IMR-90 (cell line): ENCODE measurements around the gene SLC9A3. TPM values are rescaled to one million over a fixed set of nuclear protein-coding genes. Genes with fewer than 3 reads are reported as not detected.

ENCODE experiments used
- ATAC-seq: fragments of 200-7000 bp; cut with Tn5 transposase; 2 replicates; pipeline ENCODE4 v1.9.1; 2020; ENCODE audit warnings: low read depth, mild to moderate bottlenecking, moderate library complexity
- BruUV-seq: library from RNA; stranded (reverse); fragments of 400-500 nt; replicated peaks from 2 replicates; lab custom pipeline; 2021; lab: Mats Ljungman, UMichigan
- CTCF ChIA-PET: fragments of 300-600 bp; formaldehyde crosslinking; extraction: SDS; loops from one replicate; lab custom pipeline; 2021; ENCODE audit warnings: antibody characterized with exemption; lab: Yijun Ruan, JAX
- POLR2A ChIA-PET: fragments of 300-600 bp; sonication (Branson Sonifier 250); formaldehyde crosslinking; loops from one replicate; lab custom pipeline; 2022; ENCODE audit warnings: antibody characterized with exemption; ENCODE audit not compliant: unreplicated experiment; lab: Charles Lee
- DNase-seq: peaks from one replicate; pipeline ENCODE4 v3.0.0; 2013
- H2AFZ ChIP-seq: replicated peaks from 2 replicates; pipeline ENCODE3; 2013; ENCODE audit warnings: low read length, mild to moderate bottlenecking; ENCODE audit not compliant: poor library complexity
- H2AK5ac ChIP-seq: 2 replicates; pipeline ENCODE4 v1.6.1; 2013; ENCODE audit warnings: low read depth, low read length, inconsistent platforms
- H2AK9ac ChIP-seq: replicated peaks from 2 replicates; pipeline ENCODE3; 2013; ENCODE audit warnings: mild to moderate bottlenecking, low read depth, low read length, moderate library complexity; ENCODE audit not compliant: poor library complexity
- H2BK120ac ChIP-seq: 2 replicates; pipeline ENCODE4 v1.6.1; 2013; ENCODE audit warnings: low read depth, low read length, inconsistent platforms
- H2BK15ac ChIP-seq: 3 replicates; pipeline ENCODE4 v1.6.1; 2013; ENCODE audit warnings: low read depth, low read length, inconsistent platforms
- H2BK20ac ChIP-seq: 2 replicates; pipeline ENCODE4 v1.6.1; 2013; ENCODE audit warnings: low read depth, mild to moderate bottlenecking, inconsistent platforms, low read length, moderate library complexity
- H2BK5ac ChIP-seq: 2 replicates; pipeline ENCODE4 v1.6.1; 2013; ENCODE audit warnings: mild to moderate bottlenecking, low read depth, low read length, inconsistent platforms; ENCODE audit not compliant: poor library complexity, severe bottlenecking
- H3K14ac ChIP-seq: replicated peaks from 2 replicates; pipeline ENCODE4 v1.6.1; 2013; ENCODE audit warnings: low read depth, low read length, inconsistent platforms
- H3K18ac ChIP-seq: 2 replicates; pipeline ENCODE4 v1.6.1; 2013; ENCODE audit warnings: low read depth, low read length, control low read depth
- H3K23ac ChIP-seq: 2 replicates; pipeline ENCODE4 v1.6.1; 2013; ENCODE audit warnings: low read depth, low read length, inconsistent platforms
- H3K27ac ChIP-seq: 2 replicates; pipeline ENCODE4 v1.5.1; 2013; ENCODE audit warnings: mild to moderate bottlenecking, control low read depth, low read length; ENCODE audit not compliant: insufficient read depth
- H3K27me3 ChIP-seq: 2 replicates; pipeline ENCODE4 v1.6.1; 2013; ENCODE audit warnings: low read length; ENCODE audit not compliant: control insufficient read depth, insufficient read depth
- H3K36me3 ChIP-seq: 2 replicates; pipeline ENCODE4 v1.6.1; 2013; ENCODE audit warnings: low read length, mixed read lengths; ENCODE audit not compliant: control insufficient read depth, insufficient read depth
- H3K4ac ChIP-seq: 2 replicates; pipeline ENCODE4 v1.6.1; 2013; ENCODE audit warnings: low read depth, low read length, inconsistent platforms
- H3K4me1 ChIP-seq: 2 replicates; pipeline ENCODE4 v1.6.1; 2013; ENCODE audit warnings: low read length, mixed read lengths; ENCODE audit not compliant: control insufficient read depth, insufficient read depth
- H3K4me2 ChIP-seq: 2 replicates; pipeline ENCODE4 v1.6.1; 2013; ENCODE audit warnings: low read depth, mild to moderate bottlenecking, control low read depth, low read length, moderate library complexity
- H3K4me3 ChIP-seq: 2 replicates; pipeline ENCODE4 v1.5.1; 2013; ENCODE audit warnings: low read depth, mild to moderate bottlenecking, control low read depth, low read length, moderate library complexity; ENCODE audit not compliant: insufficient read depth
- H3K56ac ChIP-seq: 2 replicates; pipeline ENCODE4 v1.6.1; 2013; ENCODE audit warnings: low read length, inconsistent platforms; ENCODE audit not compliant: insufficient read depth; ENCODE audit errors: extremely low read depth
- H3K79me1 ChIP-seq, 2 experiments: 2 replicates each; pipeline ENCODE4 v1.6.1; 2013; ENCODE audit warnings: low read length in 2 of 2, inconsistent platforms in 1 of 2, low read depth in 1 of 2
- H3K9ac ChIP-seq: 2 replicates; pipeline ENCODE4 v1.6.1; 2013; ENCODE audit warnings: low read depth, low read length, control low read depth
- H3K9me1 ChIP-seq: 2 replicates; pipeline ENCODE4 v1.6.1; 2013; ENCODE audit warnings: low read length, inconsistent platforms; ENCODE audit not compliant: insufficient read depth
- H3K9me3 ChIP-seq: 2 replicates; pipeline ENCODE4 v1.6.1; 2013; ENCODE audit warnings: low read length; ENCODE audit not compliant: control insufficient read depth, insufficient read depth
- H4K20me1 ChIP-seq: 2 replicates; pipeline ENCODE4 v1.6.1; 2013; ENCODE audit warnings: low read length, inconsistent platforms; ENCODE audit not compliant: insufficient read depth
- H4K5ac ChIP-seq: 2 replicates; pipeline ENCODE4 v1.6.1; 2013; ENCODE audit warnings: mild to moderate bottlenecking, low read depth, low read length, control low read depth
- H4K8ac ChIP-seq, 2 experiments: 2 replicates each; pipeline ENCODE4 v1.6.1; 2013; ENCODE audit warnings: low read depth in 2 of 2, low read length in 2 of 2, control low read depth in 1 of 2, inconsistent platforms in 1 of 2
- H4K91ac ChIP-seq: 2 replicates; pipeline ENCODE4 v1.6.1; 2013; ENCODE audit warnings: low read depth, low read length, inconsistent platforms; ENCODE audit not compliant: insufficient read depth
- BHLHE40 ChIP-seq: fragments of 150-350 bp; IDR thresholded peaks from 2 replicates; pipeline ENCODE4 v1.6.1; 2016; ENCODE audit warnings: mild to moderate bottlenecking, low read depth, low read length
- CEBPB ChIP-seq: IDR thresholded peaks from 2 replicates; pipeline ENCODE4 v1.6.1; 2012; ENCODE audit warnings: low read depth, low read length, improper control_type of control experiment
- CHD1 ChIP-seq: IDR thresholded peaks from 2 replicates; pipeline ENCODE4 v1.6.1; 2012; ENCODE audit warnings: low read depth, low read length, improper control_type of control experiment
- FOS ChIP-seq: fragments of 150-350 bp; IDR thresholded peaks from 2 replicates; pipeline ENCODE4 v1.6.1; 2016; ENCODE audit warnings: low read depth, low read length
- MAFK ChIP-seq: IDR thresholded peaks from 2 replicates; pipeline ENCODE4 v1.6.1; 2012; ENCODE audit warnings: low read depth, low read length, improper control_type of control experiment
- NFE2L2 ChIP-seq: fragments of 150-350 bp; IDR thresholded peaks from 2 replicates; pipeline ENCODE4 v1.6.1; 2016; ENCODE audit warnings: low read depth, mild to moderate bottlenecking, low read length
- POLR2A ChIP-seq: IDR thresholded peaks from 2 replicates; pipeline ENCODE4 v1.6.1; 2012; ENCODE audit warnings: mild to moderate bottlenecking, low read depth, low read length
- RAD21 ChIP-seq: IDR thresholded peaks from 2 replicates; pipeline ENCODE4 v1.6.1; 2012; ENCODE audit warnings: low read length, improper control_type of control experiment
- RCOR1 ChIP-seq: IDR thresholded peaks from 2 replicates; pipeline ENCODE4 v1.6.1; 2012; ENCODE audit warnings: mild to moderate bottlenecking, low read length, improper control_type of control experiment; ENCODE audit not compliant: insufficient replicate concordance
- RFX5 ChIP-seq: IDR thresholded peaks from 2 replicates; pipeline ENCODE4 v1.8.0; 2012; ENCODE audit warnings: low read depth, mild to moderate bottlenecking, low read length, moderate library complexity
- SMC3 ChIP-seq: fragments of 150-350 bp; IDR thresholded peaks from 2 replicates; pipeline ENCODE4 v1.6.1; 2016; ENCODE audit warnings: low read depth, mild to moderate bottlenecking, antibody characterized with exemption, low read length, moderate library complexity
- USF2 ChIP-seq: fragments of 150-350 bp; IDR thresholded peaks from 2 replicates; pipeline ENCODE4 v1.6.1; 2017; ENCODE audit warnings: mild to moderate bottlenecking, antibody characterized with exemption, low read length, low read depth
- WGBS, 2 experiments: methylation state at CpG; one replicate each; pipeline versions ENCODE4 v1.1.5 to v1.1.7; 2013; ENCODE audit warnings: missing lambda C conversion rate in 2 of 2; ENCODE audit not compliant: insufficient read length in 1 of 2; ENCODE audit errors: extremely low coverage in 2 of 2; 5-methylcytosine and 5-hydroxymethylcytosine counted together
- dilution Hi-C: fragments of 300-500 bp; cut with HindIII; formaldehyde crosslinking; loops from one replicate; pipeline ENCODE4 v1.14.3; 2018; ENCODE audit warnings: low sequenced_read_pairs; ENCODE audit not compliant: unreplicated experiment
- in situ Hi-C: fragments of 300-500 bp; cut with MboI; formaldehyde crosslinking; loops from 3 replicates; pipeline ENCODE4 v1.14.3; 2019; ENCODE audit warnings: low sequenced_read_pairs, inconsistent platforms, mixed read lengths
- intact Hi-C: fragments of 100-400 bp; cut with micrococcal nuclease; formaldehyde crosslinking; loops from 2 replicates; pipeline ENCODE4 v1.10.0; 2022
- polyA plus RNA-seq, 3 experiments: library from polyadenylated mRNA; depleted of rRNA; stranded (reverse); fragments of >200 nt; gene quantifications; 2 replicates each; pipeline ENCODE4 v1.2.3, GENCODE V29; 2012; ENCODE audit warnings: low replicate concordance in 1 of 3
- total RNA-seq: library from RNA; depleted of rRNA; stranded (reverse); fragments of >200 nt; gene quantifications from 2 replicates; pipeline ENCODE4 v1.2.3, GENCODE V29; 2012
- TF ChIP-seq, protein P1 (sequence below): conservative IDR thresholded peaks from 2 replicates; pipeline ENCODE4 v1.5.1; 2012; ENCODE audit warnings: mild to moderate bottlenecking, low read depth, low read length, improper control_type of control experiment

SLC9A3 gene
- total and polyA plus RNA-seq, 2 of the 4 experiments (the other 2 are of a cell fraction) = 0.72 to 1.5 TPM

DNA sequence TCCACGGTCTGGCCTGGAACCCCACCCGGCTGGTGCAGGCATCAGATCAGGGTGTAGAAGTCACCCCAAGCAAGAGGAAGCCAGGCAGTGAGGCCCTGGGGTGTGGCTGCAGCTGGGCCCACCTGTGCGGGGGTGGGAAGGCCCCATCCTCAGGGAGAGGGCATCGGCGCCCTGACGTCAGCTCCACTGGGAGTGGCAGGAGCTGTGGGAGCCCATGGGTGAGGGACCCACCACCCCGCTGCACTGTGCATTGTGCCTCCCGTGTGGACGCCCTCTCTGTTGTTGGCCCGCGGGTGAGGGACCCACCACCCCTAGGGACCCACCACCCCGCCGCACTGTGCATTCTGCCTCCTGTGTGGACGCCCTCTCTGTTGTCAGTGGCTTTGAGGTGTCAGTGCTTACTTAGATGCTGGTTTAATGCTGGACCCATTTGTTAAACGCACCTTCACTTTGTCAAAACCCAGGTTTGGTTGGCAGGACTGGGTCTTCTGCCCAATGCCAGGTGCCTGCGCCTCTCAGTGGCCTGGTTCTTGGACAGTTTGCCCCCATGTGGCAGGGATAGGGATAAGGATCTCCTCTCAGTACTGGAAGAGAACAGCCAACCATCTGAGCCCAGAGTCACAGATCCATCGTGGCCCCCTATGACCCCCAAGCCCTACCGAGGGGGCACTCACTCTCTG, 88.1 kb downstream of the SLC9A3 start:
- Histone ChIP-seq H4K5ac (no peak overlapping the region; the same call in 1 of the 2 replicates), H2BK5ac (peak overlapping the region; percentile 11), H3K4ac (peak overlapping the region; percentile 67), H2AK5ac (peak overlapping the region; percentile 80; the same call in 1 of the 2 replicates), H3K23ac (no peak overlapping the region), H2AK9ac (peak overlapping the region; percentile 63), H2AFZ (peak overlapping the region; percentile 45), H2BK120ac (peak overlapping the region; percentile 68), H3K4me1 (peaks cover 4% of the 10 kb centered on the region; the same call in 1 of the 2 replicates), H3K36me3 (peaks cover 32% of the 10 kb centered on the region), H3K9ac (no peak overlapping the region), H3K9me3 (no peaks in the 10 kb centered on the region), H3K9me1 (no peaks in the 10 kb centered on the region; the same call in 1 of the 2 replicates), H3K56ac (no peak overlapping the region), H3K14ac (no peak overlapping the region), H2BK15ac (no peak overlapping the region), H3K4me2 (no peak overlapping the region), H4K8ac (peak overlapping the region in 1 of 2 experiments; percentile 34; a peak in 1 of 4 replicates), H3K27me3 (no peaks in the 10 kb centered on the region), H2BK20ac (0 out of 2 replicates have a peak overlapping the region, but pooled peaks have one; percentile 32), H3K79me1 (peaks cover 0 to 38% of the 10 kb centered on the region in 2 experiments; a peak in 3 of 4 replicates), H3K4me3 (no peak overlapping the region), H3K27ac (no peak overlapping the region), H4K20me1 (no peaks in the 10 kb centered on the region; the same call in 1 of the 2 replicates), H3K18ac (no peak overlapping the region), H4K91ac (peak overlapping the region; percentile 10; the same call in 1 of the 2 replicates)
- ATAC-seq (peak; percentile 58), DNase-seq (peak; percentile 30)
- ChIA-PET POLR2A (no interaction called here), CTCF (no interaction called here)
- BruUV-seq = no TSS peak
- intact Hi-C loops (loop anchor here (1.0 kb wide), 1 partner anchor 119 kb away; no protein-coding TSS in a partner anchor), in situ Hi-C loops (loop anchor here (5.0 kb wide), 1 partner anchor 124 kb away; no protein-coding TSS in a partner anchor), dilution Hi-C loops (no loop called here)
- TF ChIP-seq RFX5 = no peak
- TF ChIP-seq, protein P1, sequence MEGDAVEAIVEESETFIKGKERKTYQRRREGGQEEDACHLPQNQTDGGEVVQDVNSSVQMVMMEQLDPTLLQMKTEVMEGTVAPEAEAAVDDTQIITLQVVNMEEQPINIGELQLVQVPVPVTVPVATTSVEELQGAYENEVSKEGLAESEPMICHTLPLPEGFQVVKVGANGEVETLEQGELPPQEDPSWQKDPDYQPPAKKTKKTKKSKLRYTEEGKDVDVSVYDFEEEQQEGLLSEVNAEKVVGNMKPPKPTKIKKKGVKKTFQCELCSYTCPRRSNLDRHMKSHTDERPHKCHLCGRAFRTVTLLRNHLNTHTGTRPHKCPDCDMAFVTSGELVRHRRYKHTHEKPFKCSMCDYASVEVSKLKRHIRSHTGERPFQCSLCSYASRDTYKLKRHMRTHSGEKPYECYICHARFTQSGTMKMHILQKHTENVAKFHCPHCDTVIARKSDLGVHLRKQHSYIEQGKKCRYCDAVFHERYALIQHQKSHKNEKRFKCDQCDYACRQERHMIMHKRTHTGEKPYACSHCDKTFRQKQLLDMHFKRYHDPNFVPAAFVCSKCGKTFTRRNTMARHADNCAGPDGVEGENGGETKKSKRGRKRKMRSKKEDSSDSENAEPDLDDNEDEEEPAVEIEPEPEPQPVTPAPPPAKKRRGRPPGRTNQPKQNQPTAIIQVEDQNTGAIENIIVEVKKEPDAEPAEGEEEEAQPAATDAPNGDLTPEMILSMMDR = peak; percentile 50
- TF ChIP-seq RAD21 = peak; percentile 55
- TF ChIP-seq USF2 = no peak
- TF ChIP-seq MAFK = no peak
- TF ChIP-seq CHD1 = no peak
- TF ChIP-seq CEBPB = no peak
- TF ChIP-seq POLR2A = no peak
- no peak for TF ChIP-seq BHLHE40
- TF ChIP-seq RCOR1 = no peak
- no peak for TF ChIP-seq NFE2L2
- peak; percentile 61 for TF ChIP-seq SMC3
- no peak for TF ChIP-seq FOS
- 86% methylated on average over 7 of the region's 18 CpGs; no CpG with 5 or more reads in 1 of the 2 experiments for WGBS, 2 experiments
